GM19240 (cell line): ENCODE results near the gene NOS1.
"Not testable (repeated sequence)": the region's sequence is repeated elsewhere in the genome, so short reads cannot be mapped to it uniquely, and the experiment has no call there.

ENCODE experiments used
- DNase-seq: peaks from one replicate; pipeline ENCODE4 v3.0.0; 2011; ENCODE audit warnings: low spot score; ENCODE audit not compliant: insufficient read length

NOS1 gene

GRCh38 chr12:117209626-117210025 lies 151.8 kb downstream of the NOS1 start:
- no peak for DNase-seq

- no peak for DNase-seq
Measured at GRCh38 chr12:117208811-117209455, 152.5 kb downstream of the NOS1 start.

DNA sequence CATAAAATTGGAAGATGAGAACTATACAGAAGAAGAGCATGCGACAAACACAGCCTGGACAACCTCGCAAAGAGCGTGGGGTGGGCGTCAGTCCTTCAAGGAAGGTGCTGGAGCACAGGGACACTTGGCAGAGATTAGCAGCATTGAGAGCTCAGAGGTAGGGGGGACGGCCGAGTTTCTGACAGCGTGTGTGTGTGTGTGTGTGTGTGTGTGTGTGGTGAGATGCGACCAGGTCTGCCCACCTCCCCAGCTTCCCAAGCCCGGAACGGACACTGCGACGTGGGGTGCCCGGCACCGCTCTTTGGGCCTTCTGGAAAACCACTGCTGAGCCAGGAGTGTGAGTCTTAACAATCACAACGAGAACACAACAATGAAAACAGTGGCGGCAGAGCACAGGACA lies 153.2 kb downstream of the NOS1 start:
- DNase-seq = no peak

- DNase-seq = no peak
Measured at GRCh38 chr12:117207675-117208074, 153.8 kb downstream of the NOS1 start.

DNA sequence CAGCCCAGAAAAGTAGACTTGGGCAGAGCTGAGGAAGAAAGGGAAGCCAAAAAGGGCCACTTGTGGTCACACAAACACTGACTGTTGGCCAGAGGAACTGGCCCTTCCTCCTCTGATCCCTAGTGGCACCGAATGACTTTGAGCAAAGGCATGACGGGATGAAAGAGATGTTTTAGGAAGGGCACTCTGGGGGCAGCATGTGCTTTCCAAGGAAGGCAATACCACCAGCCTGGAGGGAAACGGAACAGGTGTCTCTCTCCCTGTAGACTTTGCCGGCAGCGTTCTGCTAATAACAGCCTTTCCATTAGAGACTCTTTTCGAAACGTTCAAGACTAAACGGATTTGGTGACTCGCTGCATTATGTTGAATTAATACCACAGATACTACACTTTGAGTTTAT lies 158.9 kb downstream of the NOS1 start:
- DNase-seq = no peak

- no peak for DNase-seq
Measured at GRCh38 chr12:117202033-117202432, 159.4 kb downstream of the NOS1 start.

DNA sequence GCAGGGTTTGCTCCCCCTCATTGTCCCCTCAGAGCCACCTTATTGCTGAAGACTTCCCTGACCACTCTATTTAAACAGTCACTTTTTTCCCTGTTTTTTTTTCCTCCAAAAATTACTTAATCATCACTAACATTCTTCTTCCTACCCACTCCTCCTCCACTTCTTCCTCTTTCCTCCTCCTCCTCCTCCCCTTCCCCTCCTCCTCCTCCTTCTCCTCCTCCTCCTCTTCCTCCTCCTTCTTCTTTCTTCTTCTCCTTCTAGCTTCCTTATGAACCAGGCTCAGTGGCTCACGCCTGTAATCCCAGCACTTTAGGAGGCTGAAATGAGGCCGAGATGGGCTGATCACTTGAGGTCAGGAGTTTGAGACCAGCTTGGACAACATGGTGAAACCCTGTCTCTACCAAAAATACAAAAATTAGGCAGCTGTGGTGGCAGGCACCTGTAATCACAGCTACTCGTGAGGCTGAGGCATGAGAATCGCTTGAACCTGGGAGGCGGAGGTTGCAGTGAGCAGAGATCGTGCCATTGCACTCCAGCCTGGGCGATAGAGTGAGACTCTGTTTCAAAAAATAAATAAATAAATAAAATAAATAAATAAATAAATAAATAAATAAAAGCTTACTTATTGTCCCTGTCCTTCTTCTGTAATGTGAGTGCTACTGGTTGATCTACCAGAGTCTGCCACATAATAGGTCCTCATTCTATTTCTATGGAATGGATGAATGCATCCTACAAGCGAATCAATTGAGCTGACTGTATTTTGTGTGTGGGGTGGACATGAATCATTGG lies 161.3 kb downstream of the NOS1 start:
- DNase-seq = not testable (repeated sequence)

GRCh38 chr12:117196334-117196733 lies 165.1 kb downstream of the NOS1 start:
- not testable (repeated sequence) for DNase-seq

DNA sequence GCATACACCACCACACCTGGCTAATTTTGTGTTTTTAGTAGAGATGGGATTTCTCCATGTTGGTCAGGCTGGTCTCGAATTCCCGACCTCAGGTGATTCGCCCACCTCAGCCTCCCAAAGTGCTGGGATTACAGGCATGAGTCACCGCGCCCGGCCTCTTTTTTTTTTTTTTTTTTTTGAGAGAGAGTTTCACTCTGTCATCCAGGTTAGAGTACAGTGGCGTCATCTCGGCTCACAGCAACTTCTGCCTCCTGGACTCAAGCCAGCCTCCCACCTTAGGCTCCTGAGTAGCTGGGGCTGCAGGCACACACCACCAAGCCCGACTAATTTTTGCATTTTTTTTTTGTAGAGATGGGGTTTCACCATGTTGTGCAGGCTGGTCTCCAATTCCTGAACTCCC lies 166.4 kb downstream of the NOS1 start:
- not testable (repeated sequence) for DNase-seq

GRCh38 chr12:117193903-117194302 lies 167.5 kb downstream of the NOS1 start:
- no peak for DNase-seq

DNA sequence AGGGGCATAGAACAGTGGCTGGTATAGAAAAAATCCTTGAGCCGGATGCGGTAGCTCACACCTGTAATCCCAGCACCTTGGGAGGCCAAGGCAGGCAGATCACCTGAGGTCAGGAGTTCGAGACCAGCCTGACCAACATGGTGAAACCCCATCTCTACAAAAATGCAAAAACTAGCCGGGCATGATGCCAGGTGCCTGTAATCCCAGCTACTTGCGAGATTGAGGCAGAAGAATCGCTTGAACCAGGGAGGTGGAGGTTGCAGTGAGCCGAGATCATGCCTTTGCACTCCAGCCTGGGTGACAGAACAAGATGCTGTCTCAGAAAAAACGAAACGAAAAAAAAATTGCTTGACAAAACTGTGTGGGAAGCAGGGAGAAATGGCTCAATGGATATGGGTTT lies 168.8 kb downstream of the NOS1 start:
- DNase-seq = not testable (repeated sequence)

GRCh38 chr12:117192057-117192456 lies 169.4 kb downstream of the NOS1 start:
- DNase-seq = no peak

DNA sequence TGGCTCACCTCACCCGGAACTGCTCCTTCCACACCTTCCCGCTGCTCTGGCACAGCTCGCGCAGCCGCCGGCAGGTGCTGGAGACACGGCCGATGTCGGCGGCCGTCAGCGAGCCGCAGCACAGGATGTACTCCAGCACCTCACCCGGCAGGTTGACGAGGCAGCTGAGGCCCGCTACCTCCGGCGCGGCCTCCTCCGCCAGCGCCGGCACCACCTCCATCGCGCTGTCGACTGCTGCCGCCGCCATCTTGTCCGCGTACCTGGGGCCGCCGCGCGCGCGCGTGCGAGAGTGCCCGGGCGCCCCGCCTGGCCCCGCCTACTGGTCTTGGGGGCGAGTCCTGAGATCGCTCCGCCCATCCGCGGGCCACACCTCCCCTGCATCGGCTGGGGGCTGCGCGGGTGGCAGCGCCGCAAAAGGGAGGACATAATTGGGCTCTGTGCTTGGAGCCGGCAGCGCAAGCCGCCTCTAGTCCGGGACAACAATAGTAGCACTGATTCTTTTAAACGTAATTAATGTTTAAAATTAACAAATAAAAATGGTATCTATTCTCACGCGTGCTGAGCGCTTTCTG lies 171.1 kb downstream of the NOS1 start, which contains the start of gene FBXO21:
TSS of gene FBXO21 (minus strand) at position 261 of the 572 bp plus-strand sequence. CDS start at position 247, 14 bp downstream.
- peak; percentile 92 for DNase-seq

DNA sequence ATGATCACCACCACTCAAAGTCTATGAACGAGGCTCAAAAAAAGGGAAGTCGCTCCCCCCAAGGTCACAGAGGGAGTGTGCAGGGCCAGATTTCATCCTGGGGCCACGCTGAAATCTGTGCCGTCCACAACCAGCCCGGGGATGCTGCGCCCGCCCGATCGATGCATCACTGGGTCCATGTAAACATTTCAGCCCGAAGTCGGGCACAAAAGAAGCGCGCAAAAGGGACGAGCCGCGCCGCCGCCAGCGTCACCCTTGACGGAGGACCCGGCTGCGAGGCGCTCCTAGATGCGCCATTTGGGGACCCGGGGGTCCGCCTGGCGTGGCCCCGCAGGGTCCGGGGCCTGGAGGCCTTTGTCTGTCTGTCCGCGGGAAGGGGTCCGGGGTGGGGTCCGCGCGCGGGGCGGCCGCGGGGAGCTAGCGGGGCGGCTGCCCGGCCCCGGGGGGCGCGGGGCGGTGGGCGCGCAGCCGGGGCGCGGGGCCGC lies 171.7 kb downstream of the NOS1 start:
- DNase-seq = peak; percentile 29

DNA sequence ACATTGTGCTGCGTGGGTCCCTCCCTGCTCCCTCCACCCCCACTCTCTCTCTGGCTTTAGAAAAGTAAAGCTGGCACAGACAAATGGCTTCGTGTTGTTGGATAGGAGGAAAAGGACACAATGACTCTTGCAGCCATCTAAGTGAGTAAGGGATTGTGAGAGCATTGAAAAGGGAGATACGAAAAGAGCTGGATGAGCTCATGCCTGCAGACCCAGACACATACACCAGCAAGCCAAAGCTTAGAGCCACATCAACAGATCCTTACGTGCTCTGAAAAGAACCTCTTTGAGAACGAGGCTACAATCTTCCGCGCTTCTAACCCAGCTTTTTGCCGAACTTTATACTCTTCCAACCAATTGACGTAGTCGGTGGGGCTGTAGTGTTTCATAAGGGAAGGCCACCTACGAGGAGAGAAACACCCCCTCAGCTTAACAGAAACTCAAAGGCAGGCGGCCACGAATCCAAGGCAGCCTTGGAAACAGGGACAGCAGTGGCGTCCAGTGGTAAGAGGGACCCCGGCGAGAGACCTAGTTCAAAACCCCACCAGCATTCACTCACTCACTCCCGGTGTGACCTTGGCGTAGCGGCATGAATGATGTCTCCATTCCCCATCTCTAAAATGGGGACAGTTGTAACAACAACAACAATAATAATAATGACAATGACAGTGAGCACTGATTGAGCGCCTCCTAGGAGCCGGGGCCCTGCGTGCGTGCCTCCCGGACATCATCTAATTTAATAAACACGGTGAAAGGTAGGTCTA lies 172.3 kb downstream of the NOS1 start:
- DNase-seq = no peak

- no peak for DNase-seq
Measured at GRCh38 chr12:117188121-117188665, 173.2 kb downstream of the NOS1 start.

GRCh38 chr12:117187421-117187820 lies 174.0 kb downstream of the NOS1 start:
- no peak for DNase-seq

GRCh38 chr12:117182866-117183265 lies 178.6 kb downstream of the NOS1 start:
- DNase-seq = no peak

DNA sequence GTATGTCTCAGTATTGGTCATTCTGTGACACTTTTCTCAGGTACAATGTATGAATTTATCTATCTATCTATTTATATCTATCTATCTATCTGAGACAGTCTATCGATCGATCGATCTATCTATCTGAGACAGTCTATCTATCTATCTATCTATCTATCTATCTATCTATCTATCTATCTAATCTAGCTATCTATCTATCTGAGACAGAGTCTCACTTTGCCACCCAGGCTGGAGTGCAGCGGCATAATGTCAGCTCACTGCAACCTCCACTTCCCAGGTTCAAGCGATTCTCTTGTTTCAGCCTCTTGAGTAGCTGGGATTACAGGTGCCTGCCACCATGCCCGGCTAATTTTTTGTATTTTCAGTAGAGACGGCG lies 180.0 kb downstream of the NOS1 start:
- DNase-seq = not testable (repeated sequence)

GRCh38 chr12:117180758-117181467 lies 180.5 kb downstream of the NOS1 start:
- DNase-seq = no peak

DNA sequence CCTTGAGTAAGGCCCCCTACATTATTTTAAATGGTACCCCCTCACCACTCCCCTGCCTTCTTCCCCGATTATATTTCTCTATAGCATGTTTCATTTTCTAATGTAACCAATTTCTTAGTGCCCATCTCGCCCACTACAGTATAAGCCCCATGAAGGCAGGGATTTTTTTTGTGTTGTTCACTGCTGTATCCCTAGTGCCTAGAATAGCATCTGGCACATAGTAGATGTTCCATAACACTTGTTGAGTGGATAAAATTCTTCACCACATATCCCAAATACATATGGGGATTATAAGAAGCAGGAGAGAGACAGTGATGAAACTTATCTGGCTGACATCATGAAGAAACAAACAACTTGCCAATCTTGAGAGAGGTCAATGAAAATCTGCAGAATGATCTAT lies 182.7 kb downstream of the NOS1 start:
- DNase-seq = no peak
